Mesenchymal stem cell (in vitro differentiated cells and primary cell): ENCODE data around the gene NSRP1.
"Not testable (repeated sequence)": the region's sequence is repeated elsewhere in the genome, so short reads cannot be mapped to it uniquely, and the experiment has no call there.

Experiments
- DNase-seq: peaks from one replicate; pipeline ENCODE4 v3.0.0-alpha.2; 2013
- H2AFZ ChIP-seq: one replicate; pipeline ENCODE4 v1.6.1; 2013; ENCODE audit warnings: low read depth, mild to moderate bottlenecking, control low read depth, inconsistent platforms, low read length, moderate library complexity
- H2AK5ac ChIP-seq: 2 replicates; pipeline ENCODE4 v1.6.1; 2013; ENCODE audit warnings: low read length, moderate library complexity, mild to moderate bottlenecking, inconsistent platforms; ENCODE audit not compliant: severe bottlenecking
- H2BK120ac ChIP-seq: one replicate; pipeline ENCODE4 v1.6.1; 2013; ENCODE audit warnings: low read depth, mild to moderate bottlenecking, inconsistent platforms, low read length, moderate library complexity
- H2BK12ac ChIP-seq, 2 experiments: one replicate each; pipeline ENCODE4 v1.6.1; 2013; ENCODE audit warnings: inconsistent platforms in 2 of 2, low read length in 2 of 2, mild to moderate bottlenecking in 2 of 2, moderate library complexity in 2 of 2, control low read depth in 1 of 2
- H2BK15ac ChIP-seq: one replicate; pipeline ENCODE4 v1.6.1; 2013; ENCODE audit warnings: mild to moderate bottlenecking, low read depth, inconsistent platforms; ENCODE audit not compliant: poor library complexity, severe bottlenecking
- H2BK5ac ChIP-seq: 2 replicates; pipeline ENCODE4 v1.6.1; 2013; ENCODE audit warnings: low read depth, mild to moderate bottlenecking, low read length, control low read depth, inconsistent platforms; ENCODE audit not compliant: poor library complexity, severe bottlenecking
- H3K14ac ChIP-seq, 2 experiments: one replicate each; pipeline ENCODE4 v1.6.1; 2013; ENCODE audit warnings: inconsistent platforms in 2 of 2, low read length in 2 of 2, control low read depth in 1 of 2, mild to moderate bottlenecking in 1 of 2, moderate library complexity in 1 of 2
- H3K18ac ChIP-seq, 2 experiments: one replicate each; pipeline ENCODE4 v1.6.1; 2013; ENCODE audit warnings: inconsistent platforms in 2 of 2, low read length in 2 of 2, control low read depth in 1 of 2, low read depth in 1 of 2, mild to moderate bottlenecking in 1 of 2
- H3K23ac ChIP-seq, 2 experiments: one replicate each; pipeline ENCODE4 v1.6.1; 2013; ENCODE audit warnings: inconsistent platforms in 2 of 2, low read length in 2 of 2, mild to moderate bottlenecking in 2 of 2, moderate library complexity in 2 of 2, control low read depth in 1 of 2
- H3K27ac ChIP-seq: 2 replicates; pipeline ENCODE4 v1.5.1; 2013; ENCODE audit warnings: mild to moderate bottlenecking, moderate library complexity, low read length, control low read depth, inconsistent platforms; ENCODE audit not compliant: poor library complexity, severe bottlenecking
- H3K27me3 ChIP-seq, 2 experiments: 2 replicates each; pipeline versions ENCODE4 v1.6.1 to v1.7.0; 2013; ENCODE audit warnings: low read length in 2 of 2, mild to moderate bottlenecking in 2 of 2, moderate library complexity in 2 of 2, control low read depth in 1 of 2, inconsistent platforms in 1 of 2; ENCODE audit not compliant: control insufficient read depth in 1 of 2, insufficient read depth in 1 of 2
- H3K36me3 ChIP-seq, 2 experiments: 2 replicates each; pipeline versions ENCODE4 v1.6.1 to v1.7.0; 2013; ENCODE audit warnings: low read length in 2 of 2, control low read depth in 1 of 2, inconsistent platforms in 1 of 2, low read depth in 1 of 2, mild to moderate bottlenecking in 1 of 2; ENCODE audit not compliant: insufficient read depth in 2 of 2, control insufficient read depth in 1 of 2
- H3K4ac ChIP-seq, 2 experiments: one replicate each; pipeline ENCODE4 v1.6.1; 2013; ENCODE audit warnings: inconsistent platforms in 2 of 2, low read length in 2 of 2, mild to moderate bottlenecking in 2 of 2, moderate library complexity in 2 of 2, control low read depth in 1 of 2, low read depth in 1 of 2
- H3K4me1 ChIP-seq: 2 replicates; pipeline ENCODE4 v1.6.1; 2013; ENCODE audit warnings: low read depth, low read length, control low read depth; ENCODE audit not compliant: control insufficient read depth, insufficient read depth
- H3K4me2 ChIP-seq: 2 replicates; pipeline ENCODE4 v1.6.1; 2013; ENCODE audit warnings: low read length, mild to moderate bottlenecking, inconsistent platforms; ENCODE audit not compliant: poor library complexity, severe bottlenecking
- H3K4me3 ChIP-seq, 2 experiments: 2 replicates each; pipeline versions ENCODE4 v1.5.1 to v1.7.0; 2013; ENCODE audit warnings: low read length in 2 of 2, mild to moderate bottlenecking in 2 of 2, control low read depth in 1 of 2, low read depth in 1 of 2; ENCODE audit not compliant: insufficient read depth in 1 of 2
- H3K79me1 ChIP-seq: replicated peaks from 2 replicates; pipeline ENCODE4 v1.6.1; 2013; ENCODE audit warnings: mild to moderate bottlenecking, control low read depth, low read length, inconsistent platforms; ENCODE audit not compliant: poor library complexity, severe bottlenecking
- H3K9ac ChIP-seq: 2 replicates; pipeline ENCODE4 v1.7.0; 2013; ENCODE audit warnings: mild to moderate bottlenecking, low read length, moderate library complexity
- H3K9me3 ChIP-seq: 2 replicates; pipeline ENCODE4 v1.7.0; 2013; ENCODE audit warnings: mild to moderate bottlenecking, low read length; ENCODE audit not compliant: control insufficient read depth
- H4K8ac ChIP-seq: one replicate; pipeline ENCODE4 v1.6.1; 2013; ENCODE audit warnings: inconsistent platforms, mild to moderate bottlenecking, low read length, moderate library complexity
- H4K91ac ChIP-seq: one replicate; pipeline ENCODE4 v1.6.1; 2013; ENCODE audit warnings: mild to moderate bottlenecking, low read length, inconsistent platforms
- WGBS: methylation state at CpG from one replicate; pipeline ENCODE4 v1.1.7; 2013; ENCODE audit warnings: mixed read lengths; 5-methylcytosine and 5-hydroxymethylcytosine counted together

Gene NSRP1

DNA sequence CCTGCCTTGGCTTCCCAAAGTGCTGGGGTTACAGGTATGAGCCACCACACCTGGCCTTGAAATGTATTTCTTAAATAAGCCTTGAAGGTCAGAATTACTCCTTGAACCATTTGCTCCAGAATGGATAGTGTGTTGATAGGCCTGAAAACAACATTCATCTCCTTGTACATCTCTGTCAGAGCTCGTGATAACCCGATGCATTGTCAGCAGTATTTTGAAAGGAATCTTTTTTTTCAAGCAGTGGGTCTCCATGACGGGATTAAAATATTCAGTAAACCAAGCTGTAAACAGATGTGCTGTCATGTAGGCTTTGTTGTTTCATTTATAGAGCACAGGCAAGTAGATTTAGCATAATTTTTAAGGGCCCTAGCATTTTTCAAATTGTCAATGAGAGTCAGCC, 16.6 kb downstream of the NSRP1 start:
- Histone ChIP-seq H3K4me1 (no peaks in the 10 kb centered on the region), H2BK120ac (no peak overlapping the region), H2BK12ac (no peak overlapping the region), H4K8ac (no peak overlapping the region), H3K23ac (no peak overlapping the region), H3K18ac (no peak overlapping the region), H2AFZ (no peak overlapping the region), H2BK15ac (no peak overlapping the region), H4K91ac (no peak overlapping the region), H2BK5ac (no peak overlapping the region), H3K4ac (no peak overlapping the region), H3K27ac (no peak overlapping the region), H3K4me3 (no peak overlapping the region), H3K27me3 (no peaks in the 10 kb centered on the region), H3K79me1 (peaks cover 9% of the 10 kb centered on the region), H3K4me2 (no peak overlapping the region), H3K9me3 (no peaks in the 10 kb centered on the region), H3K36me3 (peaks cover 9 to 91% of the 10 kb centered on the region in 2 experiments), H3K14ac (no peak overlapping the region), H2AK5ac (no peak overlapping the region), H3K9ac (no peak overlapping the region)
- no peak for DNase-seq
- WGBS: over 99% methylated on average over 3 of the region's 3 CpGs

- H3K23ac ChIP-seq: no peak overlapping the region
- H2BK120ac ChIP-seq: no peak overlapping the region
- peaks cover 9% of the 10 kb centered on the region for H3K79me1 ChIP-seq
- H3K14ac ChIP-seq: no peak overlapping the region
- H3K36me3 ChIP-seq: peaks cover 9 to 82% of the 10 kb centered on the region in 2 experiments
- no peak overlapping the region for H3K27ac ChIP-seq
- H2BK12ac ChIP-seq: no peak overlapping the region
- H3K4me3 ChIP-seq: no peak overlapping the region
- no peak overlapping the region for H2BK15ac ChIP-seq
- no peak overlapping the region for H2AFZ ChIP-seq
- no peak overlapping the region for H3K9ac ChIP-seq
- no peak overlapping the region for H2AK5ac ChIP-seq
- no peaks in the 10 kb centered on the region for H3K9me3 ChIP-seq
- no peak overlapping the region for H2BK5ac ChIP-seq
- H4K91ac ChIP-seq: no peak overlapping the region
- peak; percentile 30 for DNase-seq
- H4K8ac ChIP-seq: no peak overlapping the region
- no peak overlapping the region for H3K4me2 ChIP-seq
- H3K4me1 ChIP-seq: no peaks in the 10 kb centered on the region
- H3K27me3 ChIP-seq: no peaks in the 10 kb centered on the region
- H3K18ac ChIP-seq: no peak overlapping the region
- H3K4ac ChIP-seq: no peak overlapping the region
These were observed 17.9 kb downstream of the NSRP1 start for GRCh38 chr17:30134551-30134950.

DNA sequence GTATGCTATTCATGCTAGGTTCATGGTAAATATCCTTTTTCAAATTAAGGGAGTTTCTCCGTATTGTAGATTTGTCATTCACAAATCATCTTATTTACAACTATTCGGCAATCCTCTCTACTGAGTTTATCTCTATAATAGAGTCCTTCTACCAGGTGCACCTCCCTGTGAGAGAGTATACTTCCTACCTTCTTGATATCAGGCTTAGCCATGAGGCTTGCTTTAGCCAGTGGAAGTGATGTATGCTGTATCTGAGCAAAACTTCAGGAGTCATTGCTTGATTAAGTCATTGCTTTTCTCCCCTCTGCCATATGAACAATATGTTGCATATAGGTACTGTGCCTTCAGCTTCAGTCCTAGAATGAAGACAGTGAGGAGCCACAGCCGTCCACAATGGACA, 20.5 kb downstream of the NSRP1 start:
- WGBS: 95% methylated on average over 2 of the region's 3 CpGs
- no peak overlapping the region for H2BK5ac ChIP-seq
- no peak overlapping the region for H2BK15ac ChIP-seq
- no peak overlapping the region for H3K27ac ChIP-seq
- H3K9me3 ChIP-seq: no peaks in the 10 kb centered on the region
- no peak overlapping the region for H3K23ac ChIP-seq
- peaks cover 1% of the 10 kb centered on the region for H3K4me1 ChIP-seq
- no peak overlapping the region for H4K91ac ChIP-seq
- H3K27me3 ChIP-seq: no peaks in the 10 kb centered on the region
- H2AK5ac ChIP-seq: no peak overlapping the region
- H2BK120ac ChIP-seq: no peak overlapping the region
- H3K4ac ChIP-seq: no peak overlapping the region
- no peak overlapping the region for H3K9ac ChIP-seq
- H3K18ac ChIP-seq: no peak overlapping the region
- no peak overlapping the region for H2BK12ac ChIP-seq
- H3K4me3 ChIP-seq: no peak overlapping the region
- no peak overlapping the region for H3K14ac ChIP-seq
- H3K4me2 ChIP-seq: no peak overlapping the region
- DNase-seq: no peak
- H3K36me3 ChIP-seq: peaks cover 13 to 66% of the 10 kb centered on the region in 2 experiments
- H3K79me1 ChIP-seq: peaks cover 10% of the 10 kb centered on the region
- H4K8ac ChIP-seq: no peak overlapping the region
- H2AFZ ChIP-seq: no peak overlapping the region

- not testable (repeated sequence) for H3K14ac ChIP-seq, H3K4me3 ChIP-seq, H3K4me2 ChIP-seq, H4K8ac ChIP-seq, H2BK120ac ChIP-seq, H3K9ac ChIP-seq, H2BK15ac ChIP-seq, H3K9me3 ChIP-seq, H2AK5ac ChIP-seq, H3K27me3 ChIP-seq, H3K4ac ChIP-seq, H3K27ac ChIP-seq, H2BK5ac ChIP-seq, H4K91ac ChIP-seq, H3K18ac ChIP-seq, H3K4me1 ChIP-seq, H3K79me1 ChIP-seq, H2BK12ac ChIP-seq, H2AFZ ChIP-seq, H3K23ac ChIP-seq
- peak; percentile 27 for DNase-seq
- peaks cover 3 to 17% of the 10 kb centered on the region in 2 experiments for H3K36me3 ChIP-seq
- 100% methylated on average over 4 of the region's 6 CpGs for WGBS
These were observed 31.2 kb downstream of the NSRP1 start for GRCh38 chr17:30147860-30148259.
